Heart left ventricle (tissue), 16 donors: ENCODE measurements around the gene WWOX. TPM values are rescaled to one million over a fixed set of nuclear protein-coding genes. Genes with fewer than 3 reads are reported as not detected.
"Not testable (repeated sequence)": the region's sequence is repeated elsewhere in the genome, so short reads cannot be mapped to it uniquely, and the experiment has no call there.

Source experiments
- ATAC-seq, 4 donors: fragments of 200-7000 bp; cut with Tn5 transposase; one replicate each; pipeline ENCODE4 v1.9.1; 2020 to 2022; ENCODE audit warnings: moderate library complexity in 4 of 4, mild to moderate bottlenecking in 3 of 4, moderate number of reproducible peaks in 1 of 4
- DNase-seq, 5 donors: peaks; one replicate each; pipeline ENCODE4 v3.0.0-alpha.2; 2020
- H3K27ac ChIP-seq, 12 donors: fragments of 200-600 bp; sonication (generic) in 4 of 12; one replicate each; pipeline versions ENCODE4 v1.5.0 to v1.8.0; 2016 to 2022; ENCODE audit warnings: mild to moderate bottlenecking in 2 of 12
- H3K27me3 ChIP-seq, 9 donors: fragments of 200-600 bp; sonication (generic) in 2 of 9; one replicate each; pipeline versions ENCODE4 v1.5.1 to v1.8.0; 2016 to 2022; ENCODE audit warnings: mild to moderate bottlenecking in 3 of 9
- H3K36me3 ChIP-seq, 9 donors: fragments of 200-600 bp; sonication (generic) in 2 of 9; one replicate each; pipeline versions ENCODE4 v1.5.0 to v1.8.0; 2018 to 2022; ENCODE audit warnings: mild to moderate bottlenecking in 2 of 9
- H3K4me1 ChIP-seq, 12 donors: fragments of 200-600 bp; sonication (generic) in 4 of 12; one replicate each; pipeline versions ENCODE4 v1.5.0 to v1.8.0; 2016 to 2022; ENCODE audit warnings: mild to moderate bottlenecking in 3 of 12
- H3K4me3 ChIP-seq, 12 donors: fragments of 200-600 bp; sonication (generic) in 4 of 12; one replicate each; pipeline versions ENCODE4 v1.5.0 to v1.8.0; 2017 to 2022; ENCODE audit warnings: mild to moderate bottlenecking in 9 of 12, moderate library complexity in 4 of 12
- H3K9me3 ChIP-seq, 12 donors: fragments of 200-600 bp; sonication (generic) in 4 of 12; one replicate each; pipeline versions ENCODE4 v1.5.0 to v1.8.0; 2016 to 2022; ENCODE audit warnings: mild to moderate bottlenecking in 1 of 12
- CTCF ChIP-seq, 12 donors: fragments of 200-600 bp; sonication (generic) in 4 of 12; IDR thresholded peaks; one replicate each; pipeline versions ENCODE4 v1.5.0 to v1.8.0; 2018 to 2022; ENCODE audit warnings: antibody characterized with exemption in 12 of 12, mild to moderate bottlenecking in 5 of 12
- POLR2A ChIP-seq, 2 donors: fragments of 450-650 bp; IDR thresholded peaks; one replicate each; pipeline ENCODE4 v1.6.1; 2017; ENCODE audit warnings: antibody characterized with exemption in 2 of 2, mild to moderate bottlenecking in 2 of 2, moderate library complexity in 2 of 2
- WGBS, 4 donors: extraction: QIAGEN DNeasy Blood & Tissue Kit in 2 of 4; methylation state at CpG; one replicate each; pipeline versions ENCODE4 v1.1.5 to v1.1.7; 2013 to 2018; 5-methylcytosine and 5-hydroxymethylcytosine counted together
- intact Hi-C, 10 donors: fragments of 100-400 bp; cut with DNase I; formaldehyde crosslinking; loops; one replicate each; pipeline versions ENCODE4 v1.11.1 to v1.14.2; 2022
- polyA plus RNA-seq, 2 donors: library from polyadenylated mRNA; stranded (reverse); fragments of 200-250 nt; gene quantifications; one replicate each; pipeline ENCODE4 v1.2.3, GENCODE V29; 2013
- total RNA-seq, 9 donors: library from RNA; depleted of rRNA in 2 of 9; stranded (reverse); fragments of >200 nt in 2 of 9; fragmentation: NEBNext Ultra II Directional in 3 of 9; extraction: Animal tissue kit (Norgen Biotek cat#: 25700) in 3 of 9; gene quantifications; one replicate each; pipeline versions ENCODE4 v1.1.0 to v1.2.4, GENCODE V29; 2016 to 2023
- donor health status: ischemic (EF 13 %, LVEDD 7.1; RV severe dilation, severe dysfunction).
- donor health status: healthy with polysubstance abuse.
- donor health status: DM: no; HTN: yes; CAD: no.
- donor health status: DM: no; HTN: no; CAD: no.
- donor health status: ischemic (EF 25% LVEDD 6.9; RV normal size, moderate dysfunction).
- donor health status: ischemic (EF 25% LVEDD 5.7; RV mildly dilated, moderate dysfunction).
- donor health status: healthy.
- donor health status: DM: yes; HTN: yes; CAD: no.
- donor health status: ischemic (EF 35%, LVEDD 5.7; RV mildly dilated, moderate dysfunction).
- donor health status: nonischemic (EF 11% LVEDD 7.7; RV severe dilation, severe dysfunction).
- donor health status: DM: yes; HTN: yes; CAD: no.
- donor health status: PGD.
- donor health status: ischemic (EF 29% LVEDD 5.4; RV normal size, mild dysfunction).
- donor health status: nonischemic (EF 23%, LVEDD 6.1; RV moderate dilation, normal function).

Gene WWOX
- total and polyA plus RNA-seq, 11 donors: 4.3 to 18.3 (median 9.1) TPM

GRCh38 chr16:79049040-79049439 is 949.6 kb downstream of the WWOX start:
- intact Hi-C loops: no loop called here
- ATAC-seq (no peak), DNase-seq (no peak)
- no peak for TF ChIP-seq POLR2A (IDR thresholded peaks at IDR 0.05)
- no peak for TF ChIP-seq CTCF (IDR thresholded peaks at IDR 0.05)
- Histone ChIP-seq H3K36me3 (no peaks in the 10 kb centered on the region), H3K27me3 (no peaks in the 10 kb centered on the region), H3K9me3 (peaks cover 0 to 5% (median 0%) of the 10 kb centered on the region in 12 donors), H3K4me3 (no peak overlapping the region), H3K4me1 (no peaks in the 10 kb centered on the region), H3K27ac (no peak overlapping the region)
- WGBS, 4 donors: 94 to 99% (median 97%) methylated on average over 6 of the region's 6 CpGs

- H3K4me1 ChIP-seq: no peaks in the 10 kb centered on the region
- WGBS, 4 donors: 91 to 99% (median 97%) methylated on average over 4 of the region's 4 CpGs
- no peak overlapping the region for H3K4me3 ChIP-seq
- peaks cover 0 to 5% (median 0%) of the 10 kb centered on the region in 12 donors for H3K9me3 ChIP-seq
- TF ChIP-seq POLR2A (IDR thresholded peaks at IDR 0.05) (no peak), CTCF (IDR thresholded peaks at IDR 0.05) (no peak)
- H3K27ac ChIP-seq: no peak overlapping the region
- intact Hi-C loops: no loop called here
- no peaks in the 10 kb centered on the region for H3K27me3 ChIP-seq
- ATAC-seq (no peak), DNase-seq (no peak)
- H3K36me3 ChIP-seq: no peaks in the 10 kb centered on the region
Measured at GRCh38 chr16:79050063-79050462, 950.6 kb downstream of the WWOX start.

GRCh38 chr16:79051313-79051712 is 951.9 kb downstream of the WWOX start:
- no peak overlapping the region for H3K27ac ChIP-seq
- peaks cover 0 to 5% (median 0%) of the 10 kb centered on the region in 12 donors for H3K9me3 ChIP-seq
- DNase-seq: no peak
- H3K27me3 ChIP-seq: no peaks in the 10 kb centered on the region
- H3K4me1 ChIP-seq: no peaks in the 10 kb centered on the region
- H3K4me3 ChIP-seq: no peak overlapping the region
- no peaks in the 10 kb centered on the region for H3K36me3 ChIP-seq
- 94 to 99% (median 96%) methylated on average over 4 of the region's 4 CpGs for WGBS, 4 donors
- intact Hi-C loops: no loop called here
- ATAC-seq: no peak
- TF ChIP-seq POLR2A (IDR thresholded peaks at IDR 0.05) (no peak), CTCF (IDR thresholded peaks at IDR 0.05) (no peak)

- H3K4me3 ChIP-seq, H3K27me3 ChIP-seq, H3K4me1 ChIP-seq, H3K27ac ChIP-seq, intact Hi-C loops, H3K36me3 ChIP-seq, DNase-seq, H3K9me3 ChIP-seq, ATAC-seq: not testable (repeated sequence)
- WGBS, 4 donors: 91 to 93% (median 92%) methylated on average over 4 of the region's 4 CpGs
Measured at GRCh38 chr16:79052198-79052597, 952.7 kb downstream of the WWOX start.

- ATAC-seq: no peak
- H3K36me3 ChIP-seq: no peaks in the 10 kb centered on the region
- H3K27me3 ChIP-seq: no peaks in the 10 kb centered on the region
- H3K9me3 ChIP-seq: peaks cover 0 to 5% (median 0%) of the 10 kb centered on the region in 12 donors
- H3K27ac ChIP-seq: no peak overlapping the region
- intact Hi-C loops: no loop called here
- no peaks in the 10 kb centered on the region for H3K4me1 ChIP-seq
- no peak for DNase-seq
- TF ChIP-seq CTCF (IDR thresholded peaks at IDR 0.05) (no peak), POLR2A (IDR thresholded peaks at IDR 0.05) (no peak)
- WGBS, 4 donors: 90 to 95% (median 93%) methylated on average over 4 of the region's 4 CpGs
- no peak overlapping the region for H3K4me3 ChIP-seq
Measured at GRCh38 chr16:79053577-79053976, 954.1 kb downstream of the WWOX start.
